HG02759 (cell line): Measurements from ENCODE around the gene NEK2.
A peak's percentile ranks its signal among the peaks of the same experiment; 100 is the strongest.
"Not testable (repeated sequence)": the region's sequence is repeated elsewhere in the genome, so short reads cannot be mapped to it uniquely, and the experiment has no call there.

Experiments
- ATAC-seq: cut with Tn5 transposase; IDR thresholded peaks from one replicate; pipeline ENCODE4 v1.9.1; 2021; ENCODE audit warnings: mild to moderate bottlenecking, moderate library complexity; ENCODE audit not compliant: unreplicated experiment

The NEK2 gene

DNA sequence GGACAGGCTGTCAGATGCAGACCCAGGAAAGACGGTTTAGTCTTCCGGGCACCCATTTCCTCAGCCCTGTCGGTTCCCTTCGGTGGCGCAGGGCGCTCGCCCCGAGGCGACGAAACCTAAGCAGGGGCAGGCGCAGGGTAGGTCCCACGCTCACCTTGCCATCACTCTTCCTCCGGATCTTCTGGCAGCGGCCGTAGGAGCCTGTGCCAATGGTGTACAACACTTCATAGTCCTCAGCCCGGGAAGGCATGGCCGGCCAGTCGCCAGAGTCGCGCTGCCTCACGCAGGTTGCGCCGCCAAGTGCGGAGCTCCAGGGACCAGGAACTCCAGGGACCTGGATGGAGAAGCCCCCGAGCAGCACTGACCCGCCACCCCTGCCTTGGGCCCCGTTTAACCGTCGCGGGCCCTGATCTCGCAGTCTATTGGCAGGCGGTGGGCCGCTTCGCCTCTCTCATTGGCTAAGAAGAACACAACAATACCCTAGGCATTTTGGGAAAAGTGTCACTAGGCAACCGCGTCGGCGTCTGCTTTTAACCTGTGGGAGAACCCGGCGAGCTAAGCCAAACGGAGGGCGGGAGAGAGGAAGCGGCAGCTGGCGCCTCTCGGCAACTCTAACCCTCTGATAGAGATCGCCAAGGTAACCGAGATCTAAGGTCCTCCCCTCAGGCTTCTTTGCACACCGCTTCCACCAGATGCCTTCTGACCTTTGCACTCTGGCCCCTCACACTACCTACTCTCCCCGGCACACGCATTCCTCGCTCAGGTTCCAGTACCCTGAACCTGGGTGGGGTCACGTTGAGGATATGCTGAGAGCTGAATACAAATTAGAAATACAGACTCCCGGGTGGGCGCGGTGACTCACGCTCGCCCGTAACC is at the start of gene NEK2:
Gene NEK2 (minus strand): TSS at position 392 of the 876 bp plus-strand sequence. CDS start 142 bp downstream, at position 250.
- peak; percentile 97 for ATAC-seq

GRCh38 chr1:211724687-211725196 is 49.3 kb upstream of the NEK2 start:
- ATAC-seq: no peak

DNA sequence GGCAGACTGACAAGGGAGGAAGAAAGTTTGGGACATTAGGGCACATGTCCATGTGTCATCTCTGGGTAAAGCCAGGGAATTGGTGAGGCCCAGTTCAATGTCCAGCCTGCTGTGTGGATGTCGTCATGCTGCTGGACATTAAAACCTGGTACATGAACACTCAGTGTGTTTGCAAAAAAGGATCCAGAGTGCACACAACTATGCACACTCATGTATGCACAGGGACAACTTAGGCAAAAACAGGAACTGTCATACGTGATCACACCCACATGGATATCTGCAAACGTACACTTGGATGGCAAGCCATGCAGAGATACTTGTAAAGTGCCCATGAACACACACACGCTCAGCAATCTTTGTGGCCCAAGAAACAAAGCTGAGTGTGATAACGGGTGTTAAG is 47.9 kb upstream of the NEK2 start:
- no peak for ATAC-seq

GRCh38 chr1:211722277-211723175 is 47.1 kb upstream of the NEK2 start:
- ATAC-seq: no peak

DNA sequence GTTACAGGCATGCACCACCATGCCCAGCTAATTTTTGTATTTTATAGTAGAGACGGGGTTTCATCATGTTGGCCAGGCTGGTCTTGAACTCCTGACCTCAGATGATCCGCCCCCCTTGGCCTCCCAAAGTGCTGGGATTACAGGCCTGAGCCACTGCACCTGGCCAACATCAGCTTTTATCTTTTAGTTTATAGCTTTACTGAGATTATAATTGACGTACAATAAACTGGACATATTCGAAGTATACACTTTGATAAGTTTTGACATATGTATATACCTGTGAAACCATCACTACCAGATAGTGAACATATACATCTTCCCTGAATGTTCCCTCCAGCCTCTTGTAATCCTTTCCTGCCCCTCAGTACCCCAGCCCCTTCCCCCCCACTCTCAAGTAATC is 41.1 kb upstream of the NEK2 start:
- not testable (repeated sequence) for ATAC-seq

DNA sequence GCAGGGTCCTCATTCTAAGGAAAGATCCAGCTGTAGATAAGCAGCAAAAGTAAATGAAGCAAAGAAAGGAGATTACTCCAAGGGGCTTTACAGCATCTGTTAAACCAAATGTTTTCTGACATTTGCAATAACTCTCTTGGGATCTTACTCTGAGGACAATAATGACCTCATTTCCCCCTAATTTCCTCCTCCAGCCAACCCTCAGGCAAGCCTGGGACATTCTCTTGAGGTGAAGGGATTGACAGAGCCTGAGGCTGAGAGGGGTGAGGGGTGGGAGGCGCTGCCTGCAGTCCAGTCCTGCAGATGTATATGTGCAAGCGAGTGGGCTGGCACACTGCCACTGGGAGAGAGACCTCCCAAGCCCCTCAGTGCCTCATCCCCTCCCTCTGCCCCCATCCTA is 40.5 kb upstream of the NEK2 start:
- ATAC-seq: no peak

DNA sequence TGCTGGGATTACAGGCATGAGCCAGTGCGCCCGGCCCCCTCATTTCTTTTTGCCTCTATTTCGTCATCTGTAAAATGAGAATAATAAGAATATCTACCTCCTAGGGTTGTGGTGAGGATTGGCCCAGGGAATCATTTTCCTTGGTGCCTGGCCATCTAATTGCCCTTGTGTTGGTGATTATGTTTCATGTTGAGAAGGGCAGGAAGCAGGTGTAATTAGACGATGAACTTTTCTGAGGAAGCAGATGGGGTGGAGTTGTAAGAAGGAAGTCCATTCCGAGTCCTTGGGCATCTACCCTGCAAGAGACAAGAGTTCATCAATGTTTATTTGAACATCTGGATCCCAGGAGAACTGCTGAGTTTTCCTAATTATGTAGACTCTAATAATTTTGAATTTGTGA is 38.7 kb upstream of the NEK2 start:
- ATAC-seq: no peak

DNA sequence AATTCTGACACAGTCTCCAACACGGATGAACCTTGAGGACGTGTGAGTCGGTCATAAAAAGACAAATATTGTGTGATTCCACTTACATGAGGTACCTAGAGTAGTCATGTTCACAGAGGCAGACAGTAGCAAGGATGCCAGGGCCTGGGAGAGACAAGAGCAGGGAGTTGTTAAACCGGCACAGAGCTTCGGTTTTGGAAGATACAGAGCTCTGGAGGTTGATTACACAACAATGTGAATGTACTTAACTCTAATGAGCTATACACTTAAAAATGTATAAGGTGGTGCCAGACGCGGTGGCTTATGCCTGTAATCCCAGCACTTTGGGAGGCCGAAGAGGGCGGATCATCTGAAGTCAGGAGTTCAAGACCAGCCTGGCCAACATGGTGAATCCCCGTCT is 37.8 kb upstream of the NEK2 start:
- no peak for ATAC-seq

- ATAC-seq: no peak
Measured at GRCh38 chr1:211711315-211711705, 35.9 kb upstream of the NEK2 start.

DNA sequence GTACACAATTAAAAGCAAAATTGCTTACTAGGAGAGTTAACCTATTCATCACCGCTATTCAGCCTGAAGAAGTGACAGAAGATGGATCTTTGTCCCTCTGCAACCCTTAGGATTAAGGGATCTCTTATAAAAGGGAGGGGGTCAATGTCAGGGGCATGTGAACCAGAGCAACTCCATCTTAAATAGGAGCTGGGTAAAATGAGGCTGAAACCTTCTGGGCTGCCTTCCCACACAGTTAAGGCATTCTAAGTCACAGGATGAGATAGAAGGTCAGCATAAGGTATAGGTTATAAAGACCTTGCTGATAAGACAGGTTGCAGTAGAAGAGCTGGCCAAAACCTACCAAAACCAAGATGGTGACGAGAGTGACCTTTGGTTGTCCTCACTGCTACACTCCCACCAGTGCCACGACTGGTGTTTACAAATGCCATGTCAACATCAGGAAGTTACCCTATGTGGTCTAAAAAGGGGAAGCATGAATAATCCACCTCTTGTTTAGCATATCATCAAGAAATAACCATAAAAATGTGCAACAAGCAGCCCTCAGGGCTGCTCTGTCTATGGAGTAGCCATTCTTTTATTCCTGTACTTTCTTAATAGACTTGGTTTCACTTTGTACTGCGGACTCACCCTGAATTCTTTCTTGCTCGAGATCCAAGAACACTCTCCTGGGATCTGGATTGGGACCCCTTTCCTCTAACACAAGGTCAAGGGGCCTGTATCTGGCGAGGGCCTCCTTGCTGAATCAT is 35.3 kb upstream of the NEK2 start:
- ATAC-seq: no peak

GRCh38 chr1:211708926-211709325 is 33.5 kb upstream of the NEK2 start:
- no peak for ATAC-seq

DNA sequence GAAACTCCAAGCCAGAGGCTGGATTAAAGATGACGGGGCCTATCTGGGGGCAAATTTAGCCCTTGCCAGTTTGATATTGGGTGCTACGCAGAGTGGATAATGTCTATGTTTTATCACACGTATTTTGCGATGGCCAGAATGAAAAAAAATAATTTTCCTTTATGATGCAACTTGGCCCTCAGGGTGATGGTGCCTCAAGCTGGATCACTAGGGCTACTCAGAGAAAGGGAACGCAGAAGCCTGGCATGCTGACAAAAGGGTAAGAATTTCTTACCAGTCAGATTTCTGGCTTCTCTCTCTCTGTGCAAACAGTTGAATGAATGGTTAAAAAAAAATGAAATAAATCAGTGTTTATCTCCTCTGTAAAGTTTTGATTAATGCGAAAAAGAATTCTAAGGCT is 32.6 kb upstream of the NEK2 start:
- ATAC-seq: no peak

DNA sequence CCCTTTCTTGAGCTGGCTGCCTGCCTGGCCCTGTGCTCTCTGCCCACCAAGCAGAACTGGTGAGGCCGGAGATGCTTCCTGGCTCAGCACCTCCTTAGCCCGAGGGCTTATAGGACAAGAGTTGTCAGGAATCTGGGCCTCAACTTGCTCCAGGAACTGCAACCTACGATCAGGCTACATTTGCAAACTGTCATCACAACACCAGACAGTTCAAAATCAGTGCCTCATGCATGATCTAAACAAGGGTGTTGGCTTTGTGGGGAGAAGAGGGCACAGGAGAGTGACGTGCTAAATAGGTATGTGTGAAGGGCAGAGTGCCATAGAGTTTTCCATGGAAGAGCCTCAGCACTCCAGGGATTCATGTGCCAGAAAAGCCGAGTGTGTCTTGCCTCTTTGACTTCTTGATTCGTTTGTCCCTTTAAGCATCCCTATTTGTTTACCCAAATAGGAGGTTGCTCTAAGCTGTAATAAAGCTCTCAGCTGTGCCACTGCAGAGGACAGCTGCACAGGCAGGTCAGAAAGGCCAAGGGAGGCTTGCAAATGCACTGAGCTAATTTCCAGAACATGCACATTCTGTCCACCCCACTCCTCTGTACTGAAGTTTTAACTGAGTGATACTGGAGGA is 30.2 kb upstream of the NEK2 start:
- ATAC-seq: no peak

- no peak for ATAC-seq
Measured at GRCh38 chr1:211704543-211704942, 29.1 kb upstream of the NEK2 start.

DNA sequence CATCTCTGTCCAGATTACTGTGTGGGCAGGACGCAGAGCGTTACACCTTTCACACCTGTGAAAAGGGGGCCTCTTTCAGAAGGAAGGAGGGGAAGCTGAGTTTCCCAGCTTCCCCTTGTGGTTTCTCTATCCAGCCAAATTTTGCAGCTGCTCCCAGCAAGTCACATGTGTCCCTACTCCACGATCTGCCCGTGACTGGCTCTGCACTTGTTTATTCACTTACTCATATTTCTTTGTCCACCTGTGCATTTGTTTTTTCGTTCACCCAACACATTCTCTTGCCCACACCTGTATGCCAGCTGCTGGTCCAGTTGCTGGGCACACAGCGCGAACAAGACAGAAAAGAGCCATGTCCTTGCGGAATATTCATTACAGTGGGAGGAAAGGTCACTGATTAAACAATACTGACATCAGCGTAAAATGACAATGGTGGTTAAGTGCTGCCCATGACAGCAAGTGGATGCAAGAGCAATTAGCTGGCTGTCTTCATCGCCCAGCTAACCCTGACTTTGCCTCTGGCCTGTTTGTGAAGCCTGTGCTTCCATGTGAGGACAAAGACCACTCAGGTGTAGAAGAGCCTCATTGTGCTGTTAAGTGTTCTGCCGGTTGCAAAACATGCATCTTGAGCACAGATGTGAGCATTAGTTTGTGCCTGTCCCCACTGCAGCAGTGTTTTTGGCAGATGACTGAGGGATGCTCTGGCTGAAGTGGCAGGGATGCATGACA is 28.6 kb upstream of the NEK2 start:
- ATAC-seq: no peak

GRCh38 chr1:211701733-211702132 is 26.3 kb upstream of the NEK2 start:
- no peak for ATAC-seq

DNA sequence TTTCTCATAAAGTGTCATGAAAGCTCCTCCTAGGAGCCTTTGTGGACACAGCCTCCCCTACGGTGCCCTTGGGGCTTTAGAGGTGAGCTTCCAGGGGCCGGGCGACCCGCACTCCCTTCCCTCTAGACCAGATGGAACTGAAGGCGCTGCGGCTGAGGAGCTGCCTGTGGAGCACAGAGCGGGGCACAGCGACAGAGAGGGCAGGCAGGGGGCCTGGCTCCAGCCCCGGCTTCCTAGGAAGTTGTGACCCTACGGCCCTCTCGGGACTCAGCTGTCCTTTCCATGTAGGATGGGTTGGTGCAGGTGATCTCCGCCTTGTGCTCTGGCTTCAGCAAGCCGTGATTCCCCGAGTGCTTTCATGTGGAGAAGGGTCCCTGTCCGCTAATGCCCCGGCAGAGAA is 23.6 kb upstream of the NEK2 start:
- no peak for ATAC-seq

GRCh38 chr1:211698161-211699026 is 23.0 kb upstream of the NEK2 start:
- peak; percentile 57 for ATAC-seq

GRCh38 chr1:211697356-211697755 is 21.9 kb upstream of the NEK2 start:
- ATAC-seq: peak; percentile 79
